HL-60 (cell line): ENCODE results near the gene IFNLR1.

Source experiments
- POLR2AphosphoS5 ChIP-seq: IDR thresholded peaks from 2 replicates; pipeline ENCODE4 v1.6.1; 2012; ENCODE audit warnings: low read depth
- SPI1 ChIP-seq: IDR thresholded peaks from 2 replicates; pipeline ENCODE4 v1.6.1; 2012; ENCODE audit warnings: low read depth, mild to moderate bottlenecking, borderline replicate concordance
- TF ChIP-seq, protein P1 (sequence below): IDR thresholded peaks from one replicate; pipeline ENCODE4 v1.5.1; 2011; ENCODE audit warnings: low read length, control low read depth, inconsistent platforms; ENCODE audit not compliant: insufficient read depth
- TF ChIP-seq, protein P2 (sequence below): IDR thresholded peaks from 2 replicates; pipeline ENCODE4 v1.6.1; 2012; ENCODE audit warnings: low read depth; ENCODE audit not compliant: insufficient replicate concordance

GRCh38 chr1:24190983-24191461 lies 3.9 kb upstream of the IFNLR1 start:
- TF ChIP-seq, protein P1, sequence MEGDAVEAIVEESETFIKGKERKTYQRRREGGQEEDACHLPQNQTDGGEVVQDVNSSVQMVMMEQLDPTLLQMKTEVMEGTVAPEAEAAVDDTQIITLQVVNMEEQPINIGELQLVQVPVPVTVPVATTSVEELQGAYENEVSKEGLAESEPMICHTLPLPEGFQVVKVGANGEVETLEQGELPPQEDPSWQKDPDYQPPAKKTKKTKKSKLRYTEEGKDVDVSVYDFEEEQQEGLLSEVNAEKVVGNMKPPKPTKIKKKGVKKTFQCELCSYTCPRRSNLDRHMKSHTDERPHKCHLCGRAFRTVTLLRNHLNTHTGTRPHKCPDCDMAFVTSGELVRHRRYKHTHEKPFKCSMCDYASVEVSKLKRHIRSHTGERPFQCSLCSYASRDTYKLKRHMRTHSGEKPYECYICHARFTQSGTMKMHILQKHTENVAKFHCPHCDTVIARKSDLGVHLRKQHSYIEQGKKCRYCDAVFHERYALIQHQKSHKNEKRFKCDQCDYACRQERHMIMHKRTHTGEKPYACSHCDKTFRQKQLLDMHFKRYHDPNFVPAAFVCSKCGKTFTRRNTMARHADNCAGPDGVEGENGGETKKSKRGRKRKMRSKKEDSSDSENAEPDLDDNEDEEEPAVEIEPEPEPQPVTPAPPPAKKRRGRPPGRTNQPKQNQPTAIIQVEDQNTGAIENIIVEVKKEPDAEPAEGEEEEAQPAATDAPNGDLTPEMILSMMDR, result no peak
- no peak for TF ChIP-seq POLR2AphosphoS5
- peak; percentile 21; the same call in 1 of the 2 replicates for TF ChIP-seq SPI1
- TF ChIP-seq, protein P2, sequence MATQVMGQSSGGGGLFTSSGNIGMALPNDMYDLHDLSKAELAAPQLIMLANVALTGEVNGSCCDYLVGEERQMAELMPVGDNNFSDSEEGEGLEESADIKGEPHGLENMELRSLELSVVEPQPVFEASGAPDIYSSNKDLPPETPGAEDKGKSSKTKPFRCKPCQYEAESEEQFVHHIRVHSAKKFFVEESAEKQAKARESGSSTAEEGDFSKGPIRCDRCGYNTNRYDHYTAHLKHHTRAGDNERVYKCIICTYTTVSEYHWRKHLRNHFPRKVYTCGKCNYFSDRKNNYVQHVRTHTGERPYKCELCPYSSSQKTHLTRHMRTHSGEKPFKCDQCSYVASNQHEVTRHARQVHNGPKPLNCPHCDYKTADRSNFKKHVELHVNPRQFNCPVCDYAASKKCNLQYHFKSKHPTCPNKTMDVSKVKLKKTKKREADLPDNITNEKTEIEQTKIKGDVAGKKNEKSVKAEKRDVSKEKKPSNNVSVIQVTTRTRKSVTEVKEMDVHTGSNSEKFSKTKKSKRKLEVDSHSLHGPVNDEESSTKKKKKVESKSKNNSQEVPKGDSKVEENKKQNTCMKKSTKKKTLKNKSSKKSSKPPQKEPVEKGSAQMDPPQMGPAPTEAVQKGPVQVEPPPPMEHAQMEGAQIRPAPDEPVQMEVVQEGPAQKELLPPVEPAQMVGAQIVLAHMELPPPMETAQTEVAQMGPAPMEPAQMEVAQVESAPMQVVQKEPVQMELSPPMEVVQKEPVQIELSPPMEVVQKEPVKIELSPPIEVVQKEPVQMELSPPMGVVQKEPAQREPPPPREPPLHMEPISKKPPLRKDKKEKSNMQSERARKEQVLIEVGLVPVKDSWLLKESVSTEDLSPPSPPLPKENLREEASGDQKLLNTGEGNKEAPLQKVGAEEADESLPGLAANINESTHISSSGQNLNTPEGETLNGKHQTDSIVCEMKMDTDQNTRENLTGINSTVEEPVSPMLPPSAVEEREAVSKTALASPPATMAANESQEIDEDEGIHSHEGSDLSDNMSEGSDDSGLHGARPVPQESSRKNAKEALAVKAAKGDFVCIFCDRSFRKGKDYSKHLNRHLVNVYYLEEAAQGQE, result no peak
